ENCODE data around the gene TMEM270. TPM values are rescaled to one million over a fixed set of nuclear protein-coding genes. Genes with fewer than 3 reads are reported as not detected.

Gene TMEM270
- total and polyA plus RNA-seq, 10 of the 15 experiments (the other 5 are each of a cell fraction or from before 2014, with no cell fraction given), result not detected

- Histone ChIP-seq H3K79me2 (ENCODE audit: control insufficient read depth, insufficient read depth, low read length) (no peaks in the 10 kb centered on the region), H3K27ac (ENCODE audit: control insufficient read depth, insufficient read depth) (no peak overlapping the region), H2AFZ (ENCODE audit: control insufficient read depth, low read depth, low read length) (no peak overlapping the region), H3K4me2 (ENCODE audit: control insufficient read depth, insufficient read depth) (no peak overlapping the region), H3K4me1 (ENCODE audit: control insufficient read depth, insufficient read depth, low read length) (peaks cover 11% of the 10 kb centered on the region), H3K9me3 (replicated peaks; ENCODE audit: control insufficient read depth, insufficient read depth, low read length) (no peaks in the 10 kb centered on the region), H3K4me3 (no peak overlapping the region), H3K9ac (ENCODE audit: control insufficient read depth, insufficient read depth, low read length) (no peak overlapping the region), H3K27me3 (replicated peaks in 1 of 2; ENCODE audit: control insufficient read depth in 2 of 2, insufficient read depth in 2 of 2, low read length in 1 of 2) (peaks cover 0 to 3% of the 10 kb centered on the region in 2 experiments; a peak in 3 of 4 replicates), H3K36me3 (ENCODE audit: control insufficient read depth in 2 of 2, insufficient read depth in 2 of 2, low read length in 1 of 2) (no peaks in the 10 kb centered on the region), H4K20me1 (ENCODE audit: control insufficient read depth, insufficient read depth) (no peaks in the 10 kb centered on the region)
- 27% methylated on average over 5 of the region's 5 CpGs for WGBS (ENCODE audit: insufficient coverage, insufficient replicate concordance, low lambda C conversion rate, missing lambda C conversion rate)
- DNase-seq (ENCODE audit: low read depth, low spot score) (no peak), FAIRE-seq (no peak), ATAC-seq (no peak)
- TF ChIP-seq RB1 (IDR thresholded peaks at IDR 0.05; ENCODE audit: borderline replicate concordance) (no peak), PAX8 (IDR thresholded peaks at IDR 0.05) (no peak), CREB1 (IDR thresholded peaks at IDR 0.05; ENCODE audit: low read depth) (no peak), ZNF24 (IDR thresholded peaks at IDR 0.05) (no peak), PAX5 (IDR thresholded peaks at IDR 0.05; ENCODE audit: borderline replicate concordance, low read depth, low read length) (no peak), RELA (IDR thresholded peaks at IDR 0.05; ENCODE audit: borderline replicate concordance, partially characterized antibody) (no peak), POLR2AphosphoS5 (IDR thresholded peaks at IDR 0.05; ENCODE audit: low read length) (no peak), SIN3A (IDR thresholded peaks at IDR 0.05; ENCODE audit: low read depth, low read length) (no peak), BRCA1 (IDR thresholded peaks at IDR 0.05; ENCODE audit: low read depth, low read length) (no peak), GATAD2B (conservative IDR thresholded peaks at IDR 0.05; ENCODE audit: low read depth) (no peak)
- in situ Hi-C loops (cut with MboI), result no loop called here
- intact Hi-C loops (cut with micrococcal nuclease; ENCODE audit: unreplicated experiment), result no loop called here
- BruUV-seq (replicated peaks), result no TSS peak
- ChIA-PET POLR2A (no interaction called here), CTCF (interaction anchor here (1.3 kb wide), 1 partner anchor 32 kb away, joined by 7 read pairs; no protein-coding TSS in a partner anchor), SMC1A (ENCODE audit: uncharacterized antibody, unreplicated experiment) (interaction anchor here (1.0 kb wide), 1 partner anchor 10 kb away, joined by 3 read pairs; no protein-coding TSS in a partner anchor), RAD21 (ENCODE audit: unreplicated experiment) (no interaction called here)
Measured at GRCh38 chr7:73823257-73823656, 37.7 kb upstream of the TMEM270 start.
